Neural cell (in vitro differentiated cells): Measurements from ENCODE around the gene RPS6KA2.

Experiments used
- CTCF ChIP-seq: fragments of 450-650 bp; IDR thresholded peaks from 2 replicates; pipeline ENCODE4 v1.5.1; 2014; ENCODE audit warnings: antibody characterized with exemption, mild to moderate bottlenecking, moderate library complexity; ENCODE audit not compliant: poor library complexity, severe bottlenecking
- EZH2 ChIP-seq: fragments of 200-600, 300-800 bp; shearing (Covaris generic), sonication (generic); IDR thresholded peaks from 2 replicates; pipeline ENCODE4 v1.6.1; 2014; ENCODE audit warnings: antibody characterized with exemption, low read length, borderline replicate concordance, mild to moderate bottlenecking; ENCODE audit not compliant: insufficient read depth, poor library complexity, severe bottlenecking
- POLR2AphosphoS5 ChIP-seq: IDR thresholded peaks from 2 replicates; pipeline ENCODE4 v1.6.1; 2012
- TF ChIP-seq, protein P1 (sequence below): IDR thresholded peaks from 2 replicates; pipeline ENCODE4 v1.6.1; 2012; ENCODE audit warnings: borderline replicate concordance

DNA sequence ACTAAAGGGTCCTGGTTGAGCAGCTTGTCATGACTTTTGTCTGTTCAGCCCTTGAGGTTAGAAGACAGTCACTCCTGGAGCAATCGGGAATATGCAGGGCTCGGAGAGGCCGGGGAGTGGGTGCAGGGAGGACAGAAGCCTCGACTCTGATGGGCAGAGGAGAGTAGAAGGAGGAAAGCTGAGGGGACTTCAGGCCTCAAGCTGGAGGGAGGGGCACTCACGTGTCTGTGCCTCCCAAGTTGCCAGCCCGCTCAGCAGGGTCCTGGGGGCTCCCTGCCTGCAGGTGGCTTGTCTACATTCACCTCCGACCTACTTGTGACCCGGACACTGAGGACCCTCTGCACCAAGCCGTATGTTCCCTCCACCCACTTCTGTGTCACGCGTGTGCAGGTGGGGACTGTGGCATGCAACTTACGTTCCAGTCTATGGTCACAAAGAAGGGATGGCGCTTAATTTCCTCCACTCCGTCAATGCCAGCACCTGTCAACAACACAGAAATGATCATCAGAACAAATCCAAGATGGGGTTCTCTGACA lies 157.6 kb downstream of the RPS6KA2 start:
- no peak for TF ChIP-seq EZH2
- no peak for TF ChIP-seq CTCF
- no peak for TF ChIP-seq POLR2AphosphoS5
- TF ChIP-seq, protein P1, sequence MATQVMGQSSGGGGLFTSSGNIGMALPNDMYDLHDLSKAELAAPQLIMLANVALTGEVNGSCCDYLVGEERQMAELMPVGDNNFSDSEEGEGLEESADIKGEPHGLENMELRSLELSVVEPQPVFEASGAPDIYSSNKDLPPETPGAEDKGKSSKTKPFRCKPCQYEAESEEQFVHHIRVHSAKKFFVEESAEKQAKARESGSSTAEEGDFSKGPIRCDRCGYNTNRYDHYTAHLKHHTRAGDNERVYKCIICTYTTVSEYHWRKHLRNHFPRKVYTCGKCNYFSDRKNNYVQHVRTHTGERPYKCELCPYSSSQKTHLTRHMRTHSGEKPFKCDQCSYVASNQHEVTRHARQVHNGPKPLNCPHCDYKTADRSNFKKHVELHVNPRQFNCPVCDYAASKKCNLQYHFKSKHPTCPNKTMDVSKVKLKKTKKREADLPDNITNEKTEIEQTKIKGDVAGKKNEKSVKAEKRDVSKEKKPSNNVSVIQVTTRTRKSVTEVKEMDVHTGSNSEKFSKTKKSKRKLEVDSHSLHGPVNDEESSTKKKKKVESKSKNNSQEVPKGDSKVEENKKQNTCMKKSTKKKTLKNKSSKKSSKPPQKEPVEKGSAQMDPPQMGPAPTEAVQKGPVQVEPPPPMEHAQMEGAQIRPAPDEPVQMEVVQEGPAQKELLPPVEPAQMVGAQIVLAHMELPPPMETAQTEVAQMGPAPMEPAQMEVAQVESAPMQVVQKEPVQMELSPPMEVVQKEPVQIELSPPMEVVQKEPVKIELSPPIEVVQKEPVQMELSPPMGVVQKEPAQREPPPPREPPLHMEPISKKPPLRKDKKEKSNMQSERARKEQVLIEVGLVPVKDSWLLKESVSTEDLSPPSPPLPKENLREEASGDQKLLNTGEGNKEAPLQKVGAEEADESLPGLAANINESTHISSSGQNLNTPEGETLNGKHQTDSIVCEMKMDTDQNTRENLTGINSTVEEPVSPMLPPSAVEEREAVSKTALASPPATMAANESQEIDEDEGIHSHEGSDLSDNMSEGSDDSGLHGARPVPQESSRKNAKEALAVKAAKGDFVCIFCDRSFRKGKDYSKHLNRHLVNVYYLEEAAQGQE: no peak
